Karpas-422 (cell line): Measurements from ENCODE around the gene TMEM52. TPM values are rescaled to one million over a fixed set of nuclear protein-coding genes. Genes with fewer than 3 reads are reported as not detected.

ENCODE experiments used
- DNase-seq: peaks from one replicate; pipeline ENCODE4 v3.0.0-alpha.2; 2015
- H2AFZ ChIP-seq: fragments of 200-600 bp; sonication (generic); 2 replicates; pipeline ENCODE4 v1.6.1; 2014; ENCODE audit warnings: antibody characterized with exemption, low read length, mixed read lengths
- H3K27ac ChIP-seq: fragments of 200-600 bp; sonication (generic); 2 replicates; pipeline ENCODE4 v1.5.1; 2014; ENCODE audit warnings: mild to moderate bottlenecking, low read length, moderate library complexity
- H3K27me3 ChIP-seq: fragments of 200-600 bp; sonication (generic); 2 replicates; pipeline ENCODE4 v1.6.1; 2014; ENCODE audit warnings: low read length, mixed read lengths
- H3K36me3 ChIP-seq: fragments of 200-600 bp; sonication (generic); 2 replicates; pipeline ENCODE4 v1.6.1; 2014; ENCODE audit warnings: low read length, mixed read lengths; ENCODE audit not compliant: insufficient read depth
- H3K4me1 ChIP-seq: fragments of 200-600 bp; sonication (generic); 2 replicates; pipeline ENCODE4 v1.6.1; 2014; ENCODE audit warnings: mild to moderate bottlenecking, low read length, mixed read lengths
- H3K4me2 ChIP-seq: fragments of 200-600 bp; sonication (generic); 2 replicates; pipeline ENCODE4 v1.6.1; 2014; ENCODE audit warnings: low read length, low read depth, mild to moderate bottlenecking; ENCODE audit not compliant: poor library complexity, severe bottlenecking
- H3K4me3 ChIP-seq: fragments of 200-600 bp; sonication (generic); 2 replicates; pipeline ENCODE4 v1.5.1; 2014; ENCODE audit warnings: mild to moderate bottlenecking, antibody characterized with exemption, low read length, mixed read lengths
- H3K79me2 ChIP-seq: fragments of 200-600 bp; sonication (generic); 2 replicates; pipeline ENCODE4 v1.6.1; 2014; ENCODE audit warnings: mild to moderate bottlenecking, low read length, mixed read lengths
- H3K9ac ChIP-seq: fragments of 200-600 bp; sonication (generic); 2 replicates; pipeline ENCODE4 v1.6.0; 2014; ENCODE audit warnings: low read length
- H3K9me2 ChIP-seq: fragments of 200-600 bp; sonication (generic), shearing (Covaris generic); replicated peaks from 2 replicates; pipeline ENCODE4 v1.6.0; 2014; ENCODE audit warnings: mild to moderate bottlenecking, low read length, moderate library complexity; ENCODE audit not compliant: insufficient read depth
- H3K9me3 ChIP-seq: fragments of 300-700, 200-600 bp; sonication (generic); 2 replicates; pipeline ENCODE4 v1.6.1; 2014; ENCODE audit warnings: low read length, mixed read lengths
- H4K20me1 ChIP-seq: fragments of 200-600 bp; sonication (generic); 2 replicates; pipeline ENCODE4 v1.6.1; 2014; ENCODE audit warnings: mild to moderate bottlenecking, antibody characterized with exemption, low read length, low read depth; ENCODE audit not compliant: insufficient read depth
- total RNA-seq: library from RNA; depleted of rRNA; stranded (reverse); fragments of >200 nt; shearing (Covaris generic); gene quantifications from 2 replicates; pipeline ENCODE4 v1.2.3, GENCODE V29; 2014; ENCODE audit warnings: low replicate concordance

TMEM52 gene
- total RNA-seq, 1 experiment from 2014 or later = not detected

GRCh38 chr1:1921901-1922701 is 3.0 kb upstream of the TMEM52 start:
- Histone ChIP-seq H3K9ac (no peak overlapping the region), H3K9me3 (no peaks in the 10 kb centered on the region), H3K4me2 (no peak overlapping the region), H3K27me3 (no peaks in the 10 kb centered on the region), H4K20me1 (0 out of 2 replicates have a peak, but pooled peaks cover 4% of the 10 kb centered on the region), H3K36me3 (no peaks in the 10 kb centered on the region), H3K79me2 (no peaks in the 10 kb centered on the region), H3K4me1 (peaks cover 9% of the 10 kb centered on the region), H3K9me2 (no peaks in the 10 kb centered on the region), H3K4me3 (no peak overlapping the region), H3K27ac (no peak overlapping the region), H2AFZ (no peak overlapping the region)
- no peak for DNase-seq

- H3K27me3 ChIP-seq = no peaks in the 10 kb centered on the region
- no peak for DNase-seq
- 0 out of 2 replicates have a peak, but pooled peaks cover 4% of the 10 kb centered on the region for H4K20me1 ChIP-seq
- H3K4me2 ChIP-seq = no peak overlapping the region
- H2AFZ ChIP-seq = no peak overlapping the region
- H3K9me3 ChIP-seq = no peaks in the 10 kb centered on the region
- H3K4me1 ChIP-seq = peaks cover 9% of the 10 kb centered on the region
- H3K9ac ChIP-seq = no peak overlapping the region
- H3K4me3 ChIP-seq = no peak overlapping the region
- H3K36me3 ChIP-seq = no peaks in the 10 kb centered on the region
- no peaks in the 10 kb centered on the region for H3K79me2 ChIP-seq
- no peaks in the 10 kb centered on the region for H3K9me2 ChIP-seq
- no peak overlapping the region for H3K27ac ChIP-seq
Measured at GRCh38 chr1:1921459-1921862, 2.4 kb upstream of the TMEM52 start.

GRCh38 chr1:1920608-1921458 is 1.8 kb upstream of the TMEM52 start:
- H3K4me1 ChIP-seq = peaks cover 9% of the 10 kb centered on the region
- H4K20me1 ChIP-seq = 0 out of 2 replicates have a peak, but pooled peaks cover 4% of the 10 kb centered on the region
- no peaks in the 10 kb centered on the region for H3K79me2 ChIP-seq
- no peak overlapping the region for H3K27ac ChIP-seq
- no peak overlapping the region for H3K4me3 ChIP-seq
- H3K4me2 ChIP-seq = no peak overlapping the region
- DNase-seq = no peak
- H2AFZ ChIP-seq = no peak overlapping the region
- H3K9me3 ChIP-seq = no peaks in the 10 kb centered on the region
- no peaks in the 10 kb centered on the region for H3K9me2 ChIP-seq
- no peak overlapping the region for H3K9ac ChIP-seq
- H3K36me3 ChIP-seq = no peaks in the 10 kb centered on the region
- no peaks in the 10 kb centered on the region for H3K27me3 ChIP-seq

- peaks cover 9% of the 10 kb centered on the region for H3K4me1 ChIP-seq
- no peak overlapping the region for H2AFZ ChIP-seq
- no peak overlapping the region for H3K9ac ChIP-seq
- H3K4me2 ChIP-seq = peak overlapping the region; percentile 52
- no peaks in the 10 kb centered on the region for H3K9me3 ChIP-seq
- no peak overlapping the region for H3K27ac ChIP-seq
- H3K4me3 ChIP-seq = no peak overlapping the region
- 0 out of 2 replicates have a peak, but pooled peaks cover 4% of the 10 kb centered on the region for H4K20me1 ChIP-seq
- H3K36me3 ChIP-seq = no peaks in the 10 kb centered on the region
- no peak for DNase-seq
- no peaks in the 10 kb centered on the region for H3K27me3 ChIP-seq
- no peaks in the 10 kb centered on the region for H3K9me2 ChIP-seq
- no peaks in the 10 kb centered on the region for H3K79me2 ChIP-seq
Measured at GRCh38 chr1:1920057-1920607, 1.1 kb upstream of the TMEM52 start.

- no peaks in the 10 kb centered on the region for H3K9me3 ChIP-seq
- no peak overlapping the region for H3K9ac ChIP-seq
- H3K4me2 ChIP-seq = peak overlapping the region; percentile 65
- H3K79me2 ChIP-seq = no peaks in the 10 kb centered on the region
- H4K20me1 ChIP-seq = 0 out of 2 replicates have a peak, but pooled peaks cover 4% of the 10 kb centered on the region
- H3K27ac ChIP-seq = no peak overlapping the region
- no peaks in the 10 kb centered on the region for H3K9me2 ChIP-seq
- peak overlapping the region; percentile 65 for H3K4me3 ChIP-seq
- DNase-seq = peak; percentile 100
- H3K27me3 ChIP-seq = no peaks in the 10 kb centered on the region
- no peaks in the 10 kb centered on the region for H3K36me3 ChIP-seq
- H3K4me1 ChIP-seq = peaks cover 9% of the 10 kb centered on the region
- peak overlapping the region; percentile 62; the same call in 1 of the 2 replicates for H2AFZ ChIP-seq
Measured at GRCh38 chr1:1919304-1920056, 401 bp upstream of the TMEM52 start.

GRCh38 chr1:1917995-1918900 is 831 bp downstream of the TMEM52 start:
- no peaks in the 10 kb centered on the region for H3K9me2 ChIP-seq
- H3K9ac ChIP-seq = peak overlapping the region; percentile 44; the same call in 1 of the 2 replicates
- H3K27me3 ChIP-seq = no peaks in the 10 kb centered on the region
- H3K4me1 ChIP-seq = peaks cover 9% of the 10 kb centered on the region
- H3K79me2 ChIP-seq = no peaks in the 10 kb centered on the region
- H3K9me3 ChIP-seq = no peaks in the 10 kb centered on the region
- no peak overlapping the region for H3K27ac ChIP-seq
- H3K36me3 ChIP-seq = no peaks in the 10 kb centered on the region
- no peak overlapping the region for H2AFZ ChIP-seq
- peak overlapping the region; percentile 65; the same call in 1 of the 2 replicates for H3K4me3 ChIP-seq
- H4K20me1 ChIP-seq = 0 out of 2 replicates have a peak, but pooled peaks cover 4% of the 10 kb centered on the region
- H3K4me2 ChIP-seq = peak overlapping the region; percentile 65
- no peak for DNase-seq

DNA sequence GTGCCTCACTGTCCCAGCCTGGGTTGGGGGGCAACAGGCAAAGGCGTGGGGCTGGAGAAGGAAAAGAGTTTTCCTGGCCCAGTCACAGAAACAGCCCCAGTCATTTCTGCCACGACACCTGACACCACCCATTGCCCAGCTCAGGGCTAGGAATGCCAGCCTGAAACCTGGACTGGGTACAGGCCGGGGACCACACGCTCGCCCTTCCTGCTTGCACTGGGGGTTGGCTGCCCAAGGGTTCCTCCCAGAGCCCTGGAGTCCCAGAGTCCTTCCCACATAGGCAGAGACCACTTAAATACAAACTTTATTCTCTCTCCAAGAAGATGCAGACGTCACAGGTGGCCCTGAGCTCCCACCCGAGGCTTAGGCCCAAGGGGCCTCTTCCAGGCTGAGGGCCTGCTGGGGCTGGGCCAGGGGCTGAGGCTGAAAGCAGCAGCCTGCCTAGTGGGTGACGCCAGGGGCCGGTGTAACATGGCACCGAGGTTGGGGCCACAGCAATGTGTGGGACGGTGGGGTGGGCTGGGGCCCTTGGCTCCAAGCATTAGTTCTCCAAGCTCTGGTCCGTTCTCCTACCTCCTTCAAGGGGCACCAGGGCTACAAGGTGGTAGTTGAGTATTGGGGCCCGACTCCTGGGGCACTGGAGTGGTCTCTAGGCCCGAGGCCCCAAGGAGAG is 1.6 kb downstream of the TMEM52 start:
- H4K20me1 ChIP-seq = 0 out of 2 replicates have a peak, but pooled peaks cover 4% of the 10 kb centered on the region

More for the DNA sequence above, 1.6 kb downstream of the TMEM52 start:
- Histone ChIP-seq H3K9me2 (no peaks in the 10 kb centered on the region), H3K4me1 (peaks cover 9% of the 10 kb centered on the region), H3K4me3 (no peak overlapping the region), H3K79me2 (no peaks in the 10 kb centered on the region), H3K27ac (no peak overlapping the region), H3K36me3 (no peaks in the 10 kb centered on the region), H3K27me3 (no peaks in the 10 kb centered on the region), H2AFZ (no peak overlapping the region), H3K4me2 (no peak overlapping the region), H3K9me3 (no peaks in the 10 kb centered on the region), H3K9ac (no peak overlapping the region)
- no peak for DNase-seq
